Hepatocyte (in vitro differentiated cells): ENCODE measurements around the gene TMPRSS4.

Experiments used
- CTCF ChIP-seq: fragments of 200-600 bp; sonication (generic); IDR thresholded peaks from 2 replicates; pipeline ENCODE4 v1.5.1; 2016; ENCODE audit warnings: antibody characterized with exemption, mild to moderate bottlenecking; ENCODE audit not compliant: poor library complexity
- EZH2 ChIP-seq: fragments of 200-600 bp; sonication (generic); IDR thresholded peaks from 2 replicates; pipeline ENCODE4 v1.6.1; 2016; ENCODE audit warnings: antibody characterized with exemption, mild to moderate bottlenecking, borderline replicate concordance
- EZH2phosphoT487 ChIP-seq: fragments of 200-600 bp; sonication (generic); IDR thresholded peaks from one replicate; pipeline ENCODE4 v1.6.1; 2018; ENCODE audit warnings: antibody characterized with exemption, mild to moderate bottlenecking, low read depth, moderate library complexity; ENCODE audit not compliant: unreplicated experiment, severe bottlenecking

DNA sequence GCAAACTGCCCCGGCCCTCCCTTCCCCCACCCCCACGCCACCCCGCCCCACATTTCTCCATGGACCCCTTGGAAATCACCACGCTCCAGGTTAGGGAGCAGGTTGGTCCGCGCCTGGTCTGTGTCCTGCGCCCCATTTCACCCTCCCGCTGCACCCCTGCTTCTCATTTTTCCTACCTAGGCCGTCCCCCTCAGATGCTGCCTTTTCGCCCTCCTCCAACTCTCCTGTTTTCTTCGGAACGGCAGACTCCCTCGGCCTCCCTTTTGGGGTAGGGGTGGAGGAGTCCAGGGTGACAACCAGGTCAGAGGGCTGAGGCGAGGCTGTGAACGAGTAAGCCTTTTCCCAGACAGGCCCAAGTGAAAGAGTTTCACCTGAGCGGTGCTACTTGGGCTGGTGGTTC lies 76.6 kb downstream of the TMPRSS4 start:
- TF ChIP-seq CTCF (no peak), EZH2phosphoT487 (no peak), EZH2 (no peak)
